HepG2 (cell line): Measurements from ENCODE around the gene YIPF1. TPM values are rescaled to one million over a fixed set of nuclear protein-coding genes. Genes with fewer than 3 reads are reported as not detected.

ENCODE experiments used
- ATF1 ChIP-seq: IDR thresholded peaks from 2 replicates; pipeline ENCODE4 v1.6.1; 2016; ENCODE audit warnings: mild to moderate bottlenecking, control low read depth
- FOXP1 ChIP-seq, 2 experiments: fragments of 450-650 bp in 1 of 2; IDR thresholded peaks; 2 replicates each; pipeline ENCODE4 v1.6.1; 2017 to 2018; ENCODE audit warnings: antibody characterized with exemption in 1 of 2
- RARG ChIP-seq: sonication (generic); formaldehyde crosslinking; IDR thresholded peaks from 2 replicates; pipeline ENCODE4 v1.4.0; 2020; ENCODE audit warnings: low read depth, mild to moderate bottlenecking, missing genetic modification reagents
- RBM39 ChIP-seq: fragments of 200-400 bp; formaldehyde crosslinking; IDR thresholded peaks from one replicate; pipeline ENCODE4 v1.6.1; 2018; ENCODE audit warnings: antibody characterized with exemption, mild to moderate bottlenecking, low read depth, low read length; ENCODE audit not compliant: poor library complexity, severe bottlenecking
- SOX6 ChIP-seq, 2 experiments: fragments of 450-650 bp in 1 of 2; sonication (generic) in 1 of 2; formaldehyde crosslinking in 1 of 2; IDR thresholded peaks; 2 replicates each; pipeline versions ENCODE4 v1.4.0 to v1.6.1; 2017 to 2020; ENCODE audit warnings: antibody characterized with exemption in 1 of 2, mild to moderate bottlenecking in 1 of 2, missing genetic modification reagents in 1 of 2
- TARDBP ChIP-seq: sonication (generic); formaldehyde crosslinking; IDR thresholded peaks from 2 replicates; pipeline ENCODE4 v1.8.0; 2022; ENCODE audit warnings: mild to moderate bottlenecking, missing genetic modification reagents
- ZNF207 ChIP-seq: fragments of 450-650 bp; IDR thresholded peaks from 2 replicates; pipeline ENCODE4 v1.6.1; 2016; ENCODE audit warnings: antibody characterized with exemption, borderline replicate concordance
- ZNF619 ChIP-seq: sonication (generic); formaldehyde crosslinking; IDR thresholded peaks from 2 replicates; pipeline ENCODE4 v1.4.0; 2020; ENCODE audit warnings: mild to moderate bottlenecking, missing genetic modification reagents
- ZNF839 ChIP-seq: sonication (generic); formaldehyde crosslinking; IDR thresholded peaks from 2 replicates; pipeline ENCODE4 v1.4.0; 2020; ENCODE audit warnings: missing genetic modification reagents, mild to moderate bottlenecking, borderline replicate concordance
- polyA plus RNA-seq, 8 experiments: library from polyadenylated mRNA; depleted of rRNA in 3 of 8; stranded (reverse) in 7 of 8; unstranded in 1 of 8; fragments of >200 nt; fragmentation: Illumina TruSeq in 4 of 8; extraction: Trizol in 4 of 8; gene quantifications; 2 replicates each; pipeline versions ENCODE4 v1.2.1 to v1.2.3, GENCODE V29; 2011 to 2016; ENCODE audit warnings: low read depth in 4 of 8, missing spikeins in 1 of 8, mixed read lengths in 1 of 8; ENCODE audit not compliant: insufficient read depth in 1 of 8
- total RNA-seq, 5 experiments: library from RNA; depleted of rRNA; stranded (reverse); fragments of >200 nt; fragmentation: Illumina TruSeq; extraction: Trizol; gene quantifications; 2 replicates each; pipeline ENCODE4 v1.2.3, GENCODE V29; 2016; ENCODE audit warnings: low read depth in 1 of 5
- TF ChIP-seq, protein P1 (sequence below): sonication (generic); formaldehyde crosslinking; IDR thresholded peaks from 2 replicates; pipeline ENCODE4 v1.4.0; 2020; ENCODE audit warnings: missing genetic modification reagents
- TF ChIP-seq, protein P2 (sequence below): sonication (generic); formaldehyde crosslinking; IDR thresholded peaks from 2 replicates; pipeline ENCODE4 v1.9.0; 2021; ENCODE audit warnings: missing genetic modification reagents, borderline replicate concordance
- TF ChIP-seq, protein P3 (sequence below): sonication (generic); formaldehyde crosslinking; conservative IDR thresholded peaks from 2 replicates; pipeline ENCODE4 v1.4.0; 2020; ENCODE audit warnings: missing genetic modification reagents
- TF ChIP-seq, protein P4 (sequence below): sonication (generic); formaldehyde crosslinking; IDR thresholded peaks from 2 replicates; pipeline ENCODE4 v1.4.0; 2020; ENCODE audit warnings: missing genetic modification reagents, borderline replicate concordance

Gene YIPF1
- total and polyA plus RNA-seq, 2 of the 13 experiments (the other 11 are each of a cell fraction or from before 2014, with no cell fraction given) = 21.1 to 31.9 TPM

DNA sequence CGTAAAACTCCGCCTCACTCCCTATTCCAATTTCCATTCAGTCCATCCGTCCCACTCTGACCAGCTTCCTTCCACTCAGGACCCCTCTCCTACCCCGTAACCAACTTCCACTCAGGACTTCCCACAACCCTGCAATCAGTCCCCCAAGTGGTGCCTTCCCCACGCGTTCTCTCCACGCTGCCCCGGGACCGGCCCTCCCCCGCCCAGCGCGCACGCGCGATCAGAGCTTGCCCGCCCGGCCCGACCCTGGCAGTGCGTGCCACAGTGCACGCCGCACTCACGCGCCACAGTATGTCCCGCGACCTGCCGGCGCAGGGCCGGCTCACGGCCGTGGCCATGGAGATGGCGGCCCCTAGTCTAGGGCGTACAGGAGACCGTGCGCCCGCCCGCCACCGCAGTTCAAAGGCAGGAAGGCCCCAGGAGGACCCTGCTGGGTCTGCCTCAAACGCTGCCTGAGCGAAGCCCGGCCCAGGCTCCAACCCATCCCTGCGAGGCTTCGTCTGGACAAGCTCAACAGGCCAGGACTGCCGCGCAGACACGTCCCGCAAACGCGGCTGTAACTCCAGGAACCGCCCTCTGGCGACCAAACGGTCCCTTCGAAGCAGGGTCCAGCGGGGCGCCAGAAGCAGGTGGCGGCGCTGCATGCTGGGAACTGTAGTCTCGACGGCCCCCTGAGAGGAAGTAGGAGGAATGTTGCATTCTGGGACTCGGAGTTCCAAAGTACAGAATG is 51.5 kb downstream of the YIPF1 start, which contains the start of gene NDC1 (continued):
- TF ChIP-seq, protein P1, sequence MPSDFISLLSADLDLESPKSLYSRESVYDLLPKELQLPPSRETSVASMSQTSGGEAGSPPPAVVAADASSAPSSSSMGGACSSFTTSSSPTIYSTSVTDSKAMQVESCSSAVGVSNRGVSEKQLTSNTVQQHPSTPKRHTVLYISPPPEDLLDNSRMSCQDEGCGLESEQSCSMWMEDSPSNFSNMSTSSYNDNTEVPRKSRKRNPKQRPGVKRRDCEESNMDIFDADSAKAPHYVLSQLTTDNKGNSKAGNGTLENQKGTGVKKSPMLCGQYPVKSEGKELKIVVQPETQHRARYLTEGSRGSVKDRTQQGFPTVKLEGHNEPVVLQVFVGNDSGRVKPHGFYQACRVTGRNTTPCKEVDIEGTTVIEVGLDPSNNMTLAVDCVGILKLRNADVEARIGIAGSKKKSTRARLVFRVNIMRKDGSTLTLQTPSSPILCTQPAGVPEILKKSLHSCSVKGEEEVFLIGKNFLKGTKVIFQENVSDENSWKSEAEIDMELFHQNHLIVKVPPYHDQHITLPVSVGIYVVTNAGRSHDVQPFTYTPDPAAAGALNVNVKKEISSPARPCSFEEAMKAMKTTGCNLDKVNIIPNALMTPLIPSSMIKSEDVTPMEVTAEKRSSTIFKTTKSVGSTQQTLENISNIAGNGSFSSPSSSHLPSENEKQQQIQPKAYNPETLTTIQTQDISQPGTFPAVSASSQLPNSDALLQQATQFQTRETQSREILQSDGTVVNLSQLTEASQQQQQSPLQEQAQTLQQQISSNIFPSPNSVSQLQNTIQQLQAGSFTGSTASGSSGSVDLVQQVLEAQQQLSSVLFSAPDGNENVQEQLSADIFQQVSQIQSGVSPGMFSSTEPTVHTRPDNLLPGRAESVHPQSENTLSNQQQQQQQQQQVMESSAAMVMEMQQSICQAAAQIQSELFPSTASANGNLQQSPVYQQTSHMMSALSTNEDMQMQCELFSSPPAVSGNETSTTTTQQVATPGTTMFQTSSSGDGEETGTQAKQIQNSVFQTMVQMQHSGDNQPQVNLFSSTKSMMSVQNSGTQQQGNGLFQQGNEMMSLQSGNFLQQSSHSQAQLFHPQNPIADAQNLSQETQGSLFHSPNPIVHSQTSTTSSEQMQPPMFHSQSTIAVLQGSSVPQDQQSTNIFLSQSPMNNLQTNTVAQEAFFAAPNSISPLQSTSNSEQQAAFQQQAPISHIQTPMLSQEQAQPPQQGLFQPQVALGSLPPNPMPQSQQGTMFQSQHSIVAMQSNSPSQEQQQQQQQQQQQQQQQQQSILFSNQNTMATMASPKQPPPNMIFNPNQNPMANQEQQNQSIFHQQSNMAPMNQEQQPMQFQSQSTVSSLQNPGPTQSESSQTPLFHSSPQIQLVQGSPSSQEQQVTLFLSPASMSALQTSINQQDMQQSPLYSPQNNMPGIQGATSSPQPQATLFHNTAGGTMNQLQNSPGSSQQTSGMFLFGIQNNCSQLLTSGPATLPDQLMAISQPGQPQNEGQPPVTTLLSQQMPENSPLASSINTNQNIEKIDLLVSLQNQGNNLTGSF = peak; percentile 72; the same call in 1 of the 2 replicates
- TF ChIP-seq FOXP1 (IDR thresholded peaks at IDR 0.05) = no peak
- peak; percentile 19; the same call in 1 of the 2 replicates for TF ChIP-seq FOXP1 (CRISPR knock-in tag; IDR thresholded peaks at IDR 0.05)
- peak; percentile 86 for TF ChIP-seq RBM39
- TF ChIP-seq, protein P2, sequence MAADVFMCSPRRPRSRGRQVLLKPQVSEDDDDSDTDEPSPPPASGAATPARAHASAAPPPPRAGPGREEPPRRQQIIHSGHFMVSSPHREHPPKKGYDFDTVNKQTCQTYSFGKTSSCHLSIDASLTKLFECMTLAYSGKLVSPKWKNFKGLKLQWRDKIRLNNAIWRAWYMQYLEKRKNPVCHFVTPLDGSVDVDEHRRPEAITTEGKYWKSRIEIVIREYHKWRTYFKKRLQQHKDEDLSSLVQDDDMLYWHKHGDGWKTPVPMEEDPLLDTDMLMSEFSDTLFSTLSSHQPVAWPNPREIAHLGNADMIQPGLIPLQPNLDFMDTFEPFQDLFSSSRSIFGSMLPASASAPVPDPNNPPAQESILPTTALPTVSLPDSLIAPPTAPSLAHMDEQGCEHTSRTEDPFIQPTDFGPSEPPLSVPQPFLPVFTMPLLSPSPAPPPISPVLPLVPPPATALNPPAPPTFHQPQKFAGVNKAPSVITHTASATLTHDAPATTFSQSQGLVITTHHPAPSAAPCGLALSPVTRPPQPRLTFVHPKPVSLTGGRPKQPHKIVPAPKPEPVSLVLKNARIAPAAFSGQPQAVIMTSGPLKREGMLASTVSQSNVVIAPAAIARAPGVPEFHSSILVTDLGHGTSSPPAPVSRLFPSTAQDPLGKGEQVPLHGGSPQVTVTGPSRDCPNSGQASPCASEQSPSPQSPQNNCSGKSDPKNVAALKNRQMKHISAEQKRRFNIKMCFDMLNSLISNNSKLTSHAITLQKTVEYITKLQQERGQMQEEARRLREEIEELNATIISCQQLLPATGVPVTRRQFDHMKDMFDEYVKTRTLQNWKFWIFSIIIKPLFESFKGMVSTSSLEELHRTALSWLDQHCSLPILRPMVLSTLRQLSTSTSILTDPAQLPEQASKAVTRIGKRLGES (CRISPR knock-in tag) = peak; percentile 74; the same call in 1 of the 2 replicates
- TF ChIP-seq ZNF207 = no peak
- TF ChIP-seq ATF1 (CRISPR knock-in tag) = no peak; the same call in none of the 2 replicates
- TF ChIP-seq ZNF839 = peak; percentile 89; the same call in 1 of the 2 replicates
- TF ChIP-seq, protein P3, sequence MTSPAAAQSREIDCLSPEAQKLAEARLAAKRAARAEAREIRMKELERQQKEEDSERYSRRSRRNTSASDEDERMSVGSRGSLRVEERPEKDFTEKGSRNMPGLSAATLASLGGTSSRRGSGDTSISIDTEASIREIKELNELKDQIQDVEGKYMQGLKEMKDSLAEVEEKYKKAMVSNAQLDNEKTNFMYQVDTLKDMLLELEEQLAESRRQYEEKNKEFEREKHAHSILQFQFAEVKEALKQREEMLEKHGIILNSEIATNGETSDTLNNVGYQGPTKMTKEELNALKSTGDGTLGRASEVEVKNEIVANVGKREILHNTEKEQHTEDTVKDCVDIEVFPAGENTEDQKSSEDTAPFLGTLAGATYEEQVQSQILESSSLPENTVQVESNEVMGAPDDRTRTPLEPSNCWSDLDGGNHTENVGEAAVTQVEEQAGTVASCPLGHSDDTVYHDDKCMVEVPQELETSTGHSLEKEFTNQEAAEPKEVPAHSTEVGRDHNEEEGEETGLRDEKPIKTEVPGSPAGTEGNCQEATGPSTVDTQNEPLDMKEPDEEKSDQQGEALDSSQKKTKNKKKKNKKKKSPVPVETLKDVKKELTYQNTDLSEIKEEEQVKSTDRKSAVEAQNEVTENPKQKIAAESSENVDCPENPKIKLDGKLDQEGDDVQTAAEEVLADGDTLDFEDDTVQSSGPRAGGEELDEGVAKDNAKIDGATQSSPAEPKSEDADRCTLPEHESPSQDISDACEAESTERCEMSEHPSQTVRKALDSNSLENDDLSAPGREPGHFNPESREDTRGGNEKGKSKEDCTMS (CRISPR knock-in tag) = no peak
- TF ChIP-seq ZNF619 (CRISPR knock-in tag) = peak; percentile 97
- TF ChIP-seq, protein P4, sequence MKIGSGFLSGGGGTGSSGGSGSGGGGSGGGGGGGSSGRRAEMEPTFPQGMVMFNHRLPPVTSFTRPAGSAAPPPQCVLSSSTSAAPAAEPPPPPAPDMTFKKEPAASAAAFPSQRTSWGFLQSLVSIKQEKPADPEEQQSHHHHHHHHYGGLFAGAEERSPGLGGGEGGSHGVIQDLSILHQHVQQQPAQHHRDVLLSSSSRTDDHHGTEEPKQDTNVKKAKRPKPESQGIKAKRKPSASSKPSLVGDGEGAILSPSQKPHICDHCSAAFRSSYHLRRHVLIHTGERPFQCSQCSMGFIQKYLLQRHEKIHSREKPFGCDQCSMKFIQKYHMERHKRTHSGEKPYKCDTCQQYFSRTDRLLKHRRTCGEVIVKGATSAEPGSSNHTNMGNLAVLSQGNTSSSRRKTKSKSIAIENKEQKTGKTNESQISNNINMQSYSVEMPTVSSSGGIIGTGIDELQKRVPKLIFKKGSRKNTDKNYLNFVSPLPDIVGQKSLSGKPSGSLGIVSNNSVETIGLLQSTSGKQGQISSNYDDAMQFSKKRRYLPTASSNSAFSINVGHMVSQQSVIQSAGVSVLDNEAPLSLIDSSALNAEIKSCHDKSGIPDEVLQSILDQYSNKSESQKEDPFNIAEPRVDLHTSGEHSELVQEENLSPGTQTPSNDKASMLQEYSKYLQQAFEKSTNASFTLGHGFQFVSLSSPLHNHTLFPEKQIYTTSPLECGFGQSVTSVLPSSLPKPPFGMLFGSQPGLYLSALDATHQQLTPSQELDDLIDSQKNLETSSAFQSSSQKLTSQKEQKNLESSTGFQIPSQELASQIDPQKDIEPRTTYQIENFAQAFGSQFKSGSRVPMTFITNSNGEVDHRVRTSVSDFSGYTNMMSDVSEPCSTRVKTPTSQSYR (CRISPR knock-in tag) = no peak
- no peak for TF ChIP-seq SOX6 (IDR thresholded peaks at IDR 0.05)
- peak; percentile 81; the same call in 1 of the 2 replicates for TF ChIP-seq SOX6 (CRISPR knock-in tag; IDR thresholded peaks at IDR 0.05)
- peak; percentile 90; the same call in 1 of the 2 replicates for TF ChIP-seq RARG (CRISPR knock-in tag)
- peak; percentile 98 for TF ChIP-seq TARDBP (CRISPR knock-in tag)
